Measurements from ENCODE around the gene B3GALT6. TPM values are rescaled to one million over a fixed set of nuclear protein-coding genes. Genes with fewer than 3 reads are reported as not detected.

The B3GALT6 gene
- total and polyA plus RNA-seq, 12 donors, result 7.3 to 16.2 (median 9.1) TPM

- no peak for DNase-seq
- no peaks in the 10 kb centered on the region for H3K9me3 ChIP-seq
- intact Hi-C loops (cut with DNase I), result no loop called here
- no peak for ATAC-seq
- no peak overlapping the region for H3K4me3 ChIP-seq
- WGBS, 2 donors, result 81 to 82% methylated on average over 10 of the region's 10 CpGs
- peaks cover 0 to 95% (median 28%) of the 10 kb centered on the region in 9 donors for H3K36me3 ChIP-seq
- H3K27me3 ChIP-seq, result no peaks in the 10 kb centered on the region
- TF ChIP-seq CTCF (IDR thresholded peaks at IDR 0.05), result peak in 1 of 9 donors; percentile 10
- no peak overlapping the region for H3K27ac ChIP-seq
- H3K4me1 ChIP-seq, result peaks cover 2 to 37% (median 21%) of the 10 kb centered on the region in 9 donors
These were observed 32.8 kb downstream of the B3GALT6 start for GRCh38 chr1:1264868-1265272.

DNA sequence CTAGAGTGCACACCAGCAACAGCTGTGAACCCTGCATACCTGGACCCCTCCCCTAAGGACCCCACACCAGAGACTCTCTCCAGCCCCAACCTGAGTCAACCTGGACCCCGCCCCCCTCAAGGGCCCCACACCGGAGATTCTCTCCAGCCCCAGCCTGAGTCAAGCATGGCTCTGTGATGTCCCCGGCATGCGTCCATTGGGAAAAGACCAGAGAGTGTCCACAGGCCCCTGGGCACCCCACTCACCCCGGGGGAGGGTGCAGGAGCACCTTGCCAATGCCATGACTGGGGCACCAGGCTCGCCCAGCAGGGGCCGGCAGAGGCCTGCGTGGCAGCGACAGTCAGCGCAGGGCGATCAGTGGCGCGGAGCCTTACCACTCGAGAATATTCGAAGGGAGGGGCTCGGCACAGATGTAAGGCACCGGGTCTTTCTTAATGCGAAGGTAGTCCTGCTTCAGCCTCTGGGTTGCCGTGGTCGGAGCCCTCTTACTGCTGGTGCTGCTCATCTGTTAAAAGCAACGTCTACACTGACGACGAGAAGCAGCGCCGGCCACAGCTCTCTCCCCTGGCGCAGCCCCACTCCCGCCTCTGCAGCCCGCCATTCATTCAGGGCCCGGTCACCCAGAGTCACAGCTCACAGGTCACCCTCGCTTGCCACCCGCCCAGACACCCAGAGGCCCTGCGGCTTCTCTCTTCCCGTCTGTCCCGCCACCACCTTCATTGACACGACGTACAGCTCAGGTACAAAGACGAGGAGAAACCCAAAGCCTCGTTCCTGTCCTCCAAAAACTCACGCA lies 35.6 kb downstream of the B3GALT6 start:
- no peak for TF ChIP-seq CTCF (IDR thresholded peaks at IDR 0.05)
- ATAC-seq (no peak), DNase-seq (no peak)
- Histone ChIP-seq H3K4me3 (no peak overlapping the region), H3K27me3 (no peaks in the 10 kb centered on the region), H3K27ac (no peak overlapping the region), H3K36me3 (peaks cover 0 to 80% (median 24%) of the 10 kb centered on the region in 9 donors), H3K4me1 (peaks cover 21 to 37% (median 30%) of the 10 kb centered on the region in 9 donors), H3K9me3 (no peaks in the 10 kb centered on the region)
- WGBS, 2 donors, result 94 to 96% methylated on average over 39 of the region's 39 CpGs
- intact Hi-C loops (cut with DNase I), result no loop called here

- no peak for DNase-seq
- Histone ChIP-seq H3K27me3 (no peaks in the 10 kb centered on the region), H3K4me1 (peaks cover 21 to 40% (median 34%) of the 10 kb centered on the region in 9 donors), H3K36me3 (peaks cover 0 to 74% (median 18%) of the 10 kb centered on the region in 9 donors), H3K4me3 (no peak overlapping the region), H3K9me3 (no peaks in the 10 kb centered on the region), H3K27ac (no peak overlapping the region)
- TF ChIP-seq CTCF (IDR thresholded peaks at IDR 0.05), result no peak
- 93 to 96% methylated on average over 13 of the region's 13 CpGs for WGBS, 2 donors
- ATAC-seq, result no peak
- intact Hi-C loops (cut with DNase I), result no loop called here
These were observed 36.2 kb downstream of the B3GALT6 start for GRCh38 chr1:1268284-1268682.

- no peaks in the 10 kb centered on the region for H3K27me3 ChIP-seq
- H3K36me3 ChIP-seq, result peaks cover 0 to 50% (median 6%) of the 10 kb centered on the region in 9 donors
- intact Hi-C loops (cut with DNase I), result loop anchor here in 1 of 10 donors (5.0 kb wide), 1 partner anchor 39 kb away; the partner anchor contains the start of genes B3GALT6 and SDF4
- no peak for DNase-seq
- H3K4me3 ChIP-seq, result peak overlapping the region in 5 of 10 donors; percentile 2 to 97 (median 9)
- 57 to 61% methylated on average over 7 of the region's 7 CpGs for WGBS, 2 donors
- peak overlapping the region in 4 of 10 donors; percentile 11 to 51 (median 41) for H3K27ac ChIP-seq
- H3K9me3 ChIP-seq, result no peaks in the 10 kb centered on the region
- H3K4me1 ChIP-seq, result peaks cover 26 to 49% (median 41%) of the 10 kb centered on the region in 9 donors
- no peak for TF ChIP-seq CTCF (IDR thresholded peaks at IDR 0.05)
- ATAC-seq, result peak in 1 of 8 donors; percentile 19
These were observed 38.8 kb downstream of the B3GALT6 start for GRCh38 chr1:1270813-1271212.
